8988T (cell line): ENCODE measurements around the gene HNRNPLL.

Experiments
- DNase-seq: peaks from one replicate; pipeline ENCODE4 v3.0.0; 2011

HNRNPLL gene

DNA sequence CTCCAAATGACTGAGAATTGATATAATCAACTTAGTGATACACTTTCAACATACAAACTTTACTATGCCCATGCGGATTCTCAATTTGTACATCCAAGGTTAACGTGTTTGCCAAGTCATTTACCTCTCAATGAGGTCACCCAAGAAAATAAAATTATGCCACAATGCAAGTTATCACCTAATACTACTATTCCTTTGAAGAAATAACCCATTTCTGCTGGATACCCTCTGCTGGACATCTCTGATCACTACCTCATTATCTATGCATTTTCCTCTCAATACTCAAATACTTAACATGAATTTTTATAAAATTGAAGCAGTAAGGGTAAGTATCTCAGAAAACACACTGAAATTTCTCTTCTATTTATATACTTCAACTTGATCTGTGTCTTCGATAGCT is 12.7 kb downstream of the HNRNPLL start:
- no peak for DNase-seq

DNA sequence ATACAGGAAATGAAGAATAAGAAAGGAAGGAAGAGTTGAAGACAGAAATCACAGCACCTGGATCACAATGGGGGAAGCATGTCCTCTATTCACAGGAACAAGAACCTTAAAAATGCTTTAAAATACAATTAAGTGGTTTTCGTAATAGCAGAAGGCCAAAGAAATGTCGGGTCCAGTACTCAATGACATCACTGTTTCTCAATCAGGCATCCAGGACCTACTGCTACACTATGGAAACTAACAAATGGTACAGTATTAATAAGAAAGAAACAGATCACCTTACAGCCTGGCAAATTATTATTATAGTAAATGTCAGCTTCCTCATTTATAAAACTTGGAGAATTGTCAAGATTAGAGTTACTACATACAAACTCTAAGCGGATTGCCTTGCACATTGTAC is 15.8 kb downstream of the HNRNPLL start:
- DNase-seq: no peak

DNA sequence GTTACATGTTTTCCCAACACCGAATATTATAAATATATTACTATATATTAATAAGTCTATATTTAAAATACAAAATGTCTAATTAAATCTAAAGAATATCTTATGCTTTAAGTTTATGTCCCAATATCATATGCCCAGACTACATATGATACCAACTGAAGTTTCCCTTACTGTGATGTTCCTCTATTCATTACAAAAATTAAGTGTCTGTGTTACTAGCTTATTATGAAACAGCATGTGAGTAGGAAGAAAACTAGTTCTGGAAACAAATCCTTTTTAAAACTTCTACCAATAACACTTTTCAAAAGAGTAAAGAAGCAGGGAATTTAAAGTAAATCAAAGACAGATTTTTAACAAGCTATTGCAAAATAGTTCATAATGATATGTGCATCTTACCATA is 17.8 kb downstream of the HNRNPLL start:
- no peak for DNase-seq

DNA sequence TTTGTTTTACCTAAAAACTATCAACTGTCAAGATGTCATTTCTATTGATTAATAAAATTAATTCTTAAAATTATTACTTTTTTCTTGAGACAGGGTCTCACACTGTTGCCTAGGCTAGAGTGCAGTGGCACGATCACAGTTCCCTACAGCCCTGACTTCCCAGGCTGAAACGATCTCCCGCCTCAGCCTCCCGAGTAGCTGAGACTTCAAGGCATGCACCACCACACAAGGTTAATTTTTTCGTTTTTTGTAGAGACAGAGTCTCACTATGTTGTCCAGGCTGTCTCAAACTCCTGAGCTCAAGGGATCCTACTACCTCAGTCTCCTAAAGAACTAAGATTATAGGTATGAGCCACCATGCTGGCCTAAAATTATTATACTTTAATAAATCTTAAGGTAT is 18.7 kb downstream of the HNRNPLL start:
- DNase-seq: no peak

DNA sequence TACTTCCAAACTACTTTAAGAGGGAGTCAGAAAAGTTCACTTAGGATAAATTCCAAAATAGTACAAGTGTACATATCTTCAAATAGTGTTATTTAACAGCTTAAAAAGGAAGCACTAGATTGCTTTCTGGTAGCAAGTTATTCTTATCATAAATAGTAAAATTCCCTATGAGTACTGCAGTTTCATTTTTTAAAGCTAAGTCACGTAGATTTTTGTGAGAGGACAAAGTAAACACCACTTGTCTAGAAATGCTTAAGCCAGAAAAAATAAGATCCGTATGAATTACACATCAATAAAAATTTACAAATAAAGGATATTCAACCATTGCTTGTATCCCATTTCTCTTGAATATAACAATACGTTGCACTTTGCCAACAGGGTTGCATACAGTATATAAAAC is 19.2 kb downstream of the HNRNPLL start:
- no peak for DNase-seq

DNA sequence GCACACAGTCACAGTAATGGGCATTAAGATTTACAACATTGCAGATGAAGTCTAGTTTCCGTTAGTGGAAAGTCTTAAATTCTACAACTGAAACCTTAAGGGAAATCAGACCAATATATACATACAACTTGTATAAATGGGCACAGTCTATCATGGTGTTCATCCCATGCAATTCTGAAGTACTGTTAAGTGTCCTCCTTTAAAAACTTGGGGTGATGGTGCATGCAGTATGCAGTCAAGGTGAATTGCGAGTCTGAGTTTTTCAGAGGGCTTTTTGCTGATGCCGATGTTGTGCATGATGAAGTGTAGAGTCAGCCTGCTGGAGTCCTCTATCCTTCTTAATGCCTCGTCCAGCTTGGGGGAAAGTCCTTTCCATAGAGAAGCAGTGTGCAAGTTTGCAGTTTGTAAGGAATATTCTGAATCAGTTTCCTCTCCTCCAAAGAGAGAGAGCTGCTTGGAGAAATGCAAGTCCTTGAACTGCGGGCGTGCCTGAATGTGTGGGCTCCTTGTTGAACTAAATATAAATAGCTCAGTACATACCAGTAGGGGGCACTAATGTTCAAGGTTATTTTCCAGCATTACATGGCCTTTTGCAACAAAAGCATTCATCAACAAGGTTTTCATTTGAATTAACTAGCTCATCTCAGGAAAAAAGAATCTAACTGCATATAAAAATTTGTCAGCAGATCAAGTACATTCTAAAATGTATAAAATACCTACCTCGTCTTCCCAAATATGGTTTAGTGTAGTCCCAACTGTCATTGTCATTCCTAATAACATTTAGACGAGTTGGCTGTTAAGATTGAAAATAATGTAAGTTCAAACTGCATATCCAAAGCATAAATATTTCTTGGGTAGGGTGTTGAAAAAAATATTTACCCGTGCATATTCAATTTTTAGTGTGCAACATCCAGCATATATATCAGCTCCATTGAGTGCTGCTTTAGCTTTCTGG is 21.3 kb downstream of the HNRNPLL start:
- no peak for DNase-seq

DNA sequence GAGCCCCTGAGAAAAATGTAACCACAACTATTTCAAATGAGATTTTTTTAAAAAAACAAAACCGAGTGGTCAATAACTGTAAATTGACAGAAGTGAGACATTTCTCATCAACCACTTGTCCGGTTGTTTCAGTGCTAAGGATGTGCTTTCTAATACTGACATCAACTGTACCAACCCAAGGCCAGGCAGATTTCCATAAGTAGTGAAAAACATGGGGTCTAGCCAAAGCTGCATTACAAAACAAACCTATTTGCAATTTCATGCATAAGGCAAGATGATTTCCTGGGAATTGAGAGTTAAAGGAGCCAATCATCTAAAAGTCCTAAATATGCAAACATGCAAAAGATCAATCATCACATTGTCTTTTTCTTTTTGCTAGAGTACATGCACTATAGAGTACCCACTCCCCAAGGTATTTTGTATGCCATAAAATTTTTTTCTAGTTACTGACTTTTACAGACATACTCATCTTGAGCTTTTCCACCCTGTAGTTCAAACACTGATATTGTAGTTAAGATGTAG is 22.6 kb downstream of the HNRNPLL start:
- DNase-seq: no peak

DNA sequence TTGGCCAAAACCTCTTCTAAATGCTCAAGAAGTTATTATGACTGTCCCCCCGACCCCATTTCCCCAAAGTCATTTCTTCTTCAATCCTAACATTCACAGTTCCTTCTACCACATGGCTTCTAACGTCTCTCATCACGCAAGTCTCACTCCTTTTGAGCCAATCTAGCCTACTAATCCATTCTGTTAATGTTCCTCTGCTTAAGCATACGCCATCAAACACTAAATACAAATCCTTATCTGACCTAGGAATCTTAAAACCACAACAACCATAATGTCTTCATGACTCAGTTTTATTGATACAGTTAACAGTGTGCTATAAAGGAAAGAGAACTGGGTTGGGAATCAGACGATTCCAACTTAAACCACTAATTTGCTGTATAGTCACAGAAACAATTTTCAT is 23.9 kb downstream of the HNRNPLL start:
- DNase-seq: no peak

DNA sequence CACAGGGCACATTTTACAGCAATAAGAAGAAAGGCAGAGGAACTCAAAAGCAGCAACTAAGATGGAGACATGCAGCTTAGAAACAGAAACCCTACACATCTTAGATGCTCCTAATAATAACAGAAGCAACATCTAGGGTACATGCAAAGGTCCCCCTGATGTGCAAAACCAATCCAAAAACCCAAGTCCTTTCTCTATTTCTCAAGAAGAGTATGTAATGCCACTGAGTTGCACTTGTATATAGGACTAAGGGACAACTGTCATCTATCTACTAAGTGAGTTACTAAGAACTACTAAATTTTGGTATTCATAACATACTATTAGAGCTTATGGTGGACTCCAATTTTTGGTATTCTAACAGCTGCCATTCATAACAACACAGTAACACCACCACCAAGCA is 28.4 kb downstream of the HNRNPLL start:
- DNase-seq: no peak

DNA sequence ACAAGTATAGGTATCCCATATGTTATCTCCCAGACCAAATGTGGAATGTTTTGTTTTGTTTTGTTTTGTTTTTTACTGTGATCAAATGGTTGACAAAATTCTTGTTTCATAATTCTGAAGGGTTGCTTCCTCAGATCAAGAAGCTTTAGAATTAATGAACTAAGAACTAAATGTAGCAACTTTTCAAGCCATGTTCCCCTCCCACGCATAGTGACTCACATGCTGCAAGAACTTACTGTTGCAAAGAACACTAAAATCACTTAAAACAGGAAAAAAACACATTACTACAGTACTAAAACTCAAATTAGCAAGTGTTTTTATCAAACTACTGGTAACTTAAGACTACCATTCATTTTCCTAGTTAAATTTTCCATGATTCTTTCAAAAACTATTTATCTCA is 30.6 kb downstream of the HNRNPLL start:
- no peak for DNase-seq

DNA sequence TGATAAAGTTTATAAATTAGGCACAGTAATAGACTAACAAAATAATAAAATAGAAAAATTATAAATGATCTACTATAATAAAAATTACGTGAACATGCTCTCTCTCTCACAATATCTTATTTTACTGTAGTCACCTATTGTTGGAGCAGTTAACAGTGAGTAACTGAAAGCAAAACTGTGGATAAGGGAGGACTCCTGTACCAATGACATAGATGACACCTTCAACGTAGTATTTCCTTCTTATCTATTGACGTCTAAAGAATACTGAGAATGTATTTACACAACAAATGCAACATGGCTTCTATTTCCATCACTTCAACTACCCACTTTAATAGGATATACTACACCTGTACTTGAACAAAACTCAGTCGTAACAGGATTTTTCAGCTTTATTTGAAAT is 31.5 kb downstream of the HNRNPLL start:
- DNase-seq: no peak

DNA sequence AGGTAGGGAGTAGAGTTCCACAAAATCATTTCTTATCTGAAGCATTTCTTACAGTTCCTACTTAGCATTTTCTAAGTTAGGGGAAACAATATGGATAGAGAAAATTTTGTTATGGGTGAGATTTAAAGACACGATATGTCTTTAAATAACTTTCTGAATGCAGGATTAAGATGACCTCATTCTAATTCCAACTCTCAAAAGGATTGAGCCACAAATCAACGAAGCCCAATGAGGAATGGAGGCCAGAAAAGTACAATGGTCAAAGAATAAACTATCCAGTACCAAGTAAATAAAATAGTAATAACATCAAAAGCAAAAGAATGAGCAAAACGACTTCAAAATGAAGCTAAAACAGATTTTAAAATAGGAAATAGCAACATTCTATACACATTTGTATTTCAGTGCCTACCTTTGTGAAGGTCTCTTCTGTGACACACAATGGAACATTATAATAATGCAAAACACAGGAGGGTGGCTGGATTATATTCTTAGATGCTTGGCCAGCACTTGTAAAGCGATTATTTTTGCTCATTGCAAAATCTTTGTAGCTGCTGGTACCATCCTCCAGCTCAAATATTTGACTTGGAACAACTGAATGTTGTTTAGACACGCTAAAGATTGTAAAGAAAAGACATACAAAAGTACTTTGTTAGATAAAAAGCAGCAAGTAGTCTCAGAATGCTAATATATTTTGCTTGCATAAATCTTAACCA is 33.8 kb downstream of the HNRNPLL start:
- DNase-seq: no peak

DNA sequence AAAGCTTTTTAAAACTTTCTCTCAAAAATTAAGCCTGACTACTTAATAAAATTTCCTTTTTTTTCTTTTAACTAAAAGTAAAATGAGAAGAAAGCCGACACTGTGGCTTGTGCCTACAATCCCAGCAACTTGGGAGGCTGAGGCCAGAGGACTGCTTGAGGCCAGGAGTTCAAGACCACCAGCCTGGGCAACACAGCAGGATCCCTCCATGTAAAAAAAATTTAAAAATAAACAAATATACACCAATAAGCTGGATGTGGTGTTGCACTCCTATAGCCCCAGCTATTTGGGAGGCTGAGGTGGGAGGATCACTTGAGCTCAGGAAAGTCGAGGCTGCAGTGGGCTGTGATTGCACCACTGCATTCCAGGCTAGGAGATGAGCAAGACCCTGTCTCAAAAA is 37.4 kb downstream of the HNRNPLL start:
- no peak for DNase-seq

DNA sequence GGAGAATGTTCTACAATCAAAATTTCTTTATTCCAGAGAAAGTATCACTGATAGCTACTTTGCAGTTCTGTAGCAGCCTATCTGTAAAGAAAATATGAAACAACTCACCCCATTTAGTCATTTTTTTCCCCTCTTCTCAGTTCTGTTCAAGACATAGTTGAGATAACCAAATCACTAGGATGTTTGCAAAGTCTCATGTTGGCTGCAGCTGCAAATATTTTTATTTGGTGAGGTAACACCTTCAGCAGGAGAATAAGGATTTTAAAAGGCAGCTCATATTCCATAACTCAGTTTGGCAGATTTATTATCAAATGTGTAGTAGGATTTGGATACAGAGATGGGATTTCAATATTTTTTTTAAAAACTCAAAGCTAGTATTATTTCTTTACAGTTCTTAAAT is 41.0 kb downstream of the HNRNPLL start:
- DNase-seq: no peak

DNA sequence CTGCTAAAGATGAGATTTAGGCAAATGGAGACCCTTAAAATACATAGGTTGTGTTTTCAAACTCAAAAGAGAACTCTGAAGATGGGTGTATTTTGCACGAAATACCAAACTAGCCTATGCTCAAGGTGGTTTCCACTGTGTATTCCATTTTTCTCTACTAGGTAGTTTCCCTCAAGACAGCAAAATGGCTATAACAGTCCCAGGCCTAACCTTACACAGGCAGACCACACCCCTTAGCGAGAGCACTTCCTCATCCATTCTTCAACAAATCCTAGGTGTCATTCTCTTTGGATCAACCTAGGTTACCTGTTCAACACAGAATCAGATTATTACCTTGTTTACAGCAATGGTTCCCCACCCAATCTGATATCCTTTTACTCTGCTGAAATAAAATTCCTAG is 42.6 kb downstream of the HNRNPLL start:
- DNase-seq: no peak

DNA sequence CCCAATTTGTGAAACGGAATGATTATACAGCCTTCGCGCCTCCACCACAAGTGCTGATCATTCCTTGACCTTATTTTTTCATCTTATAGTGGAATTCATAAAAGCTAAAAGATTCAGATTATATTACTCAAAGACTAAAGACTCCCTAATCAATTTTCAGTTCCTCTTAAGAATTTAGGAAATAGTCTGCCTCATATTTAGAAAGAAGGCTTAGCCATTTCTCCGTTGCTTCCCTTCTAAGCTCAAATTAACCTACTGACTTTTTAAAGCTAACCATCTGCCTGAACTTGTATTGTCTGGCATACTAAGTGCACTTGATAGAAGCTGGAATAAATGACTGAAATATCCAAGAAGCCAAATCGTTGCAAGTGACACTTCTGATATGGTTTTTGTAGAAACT is 44.7 kb downstream of the HNRNPLL start:
- DNase-seq: no peak

DNA sequence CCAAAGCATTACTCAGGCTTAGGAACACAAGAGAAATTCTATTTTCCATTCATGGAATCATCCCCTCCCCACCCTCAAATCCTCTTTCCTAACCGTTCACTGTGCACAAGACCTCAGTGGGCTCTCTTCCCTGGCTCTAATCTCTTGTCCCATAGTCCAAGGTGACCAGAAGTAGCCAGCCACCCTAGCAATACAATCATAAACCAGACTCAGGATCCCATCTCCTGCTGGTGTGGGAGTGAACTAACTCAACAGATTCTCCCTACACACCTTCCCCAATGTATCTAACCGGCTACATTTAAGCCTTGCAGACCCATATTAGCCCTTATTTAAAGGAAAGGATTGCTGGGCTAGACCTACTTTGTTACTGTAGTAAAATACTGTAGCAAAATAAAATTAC is 45.5 kb downstream of the HNRNPLL start:
- DNase-seq: no peak

DNA sequence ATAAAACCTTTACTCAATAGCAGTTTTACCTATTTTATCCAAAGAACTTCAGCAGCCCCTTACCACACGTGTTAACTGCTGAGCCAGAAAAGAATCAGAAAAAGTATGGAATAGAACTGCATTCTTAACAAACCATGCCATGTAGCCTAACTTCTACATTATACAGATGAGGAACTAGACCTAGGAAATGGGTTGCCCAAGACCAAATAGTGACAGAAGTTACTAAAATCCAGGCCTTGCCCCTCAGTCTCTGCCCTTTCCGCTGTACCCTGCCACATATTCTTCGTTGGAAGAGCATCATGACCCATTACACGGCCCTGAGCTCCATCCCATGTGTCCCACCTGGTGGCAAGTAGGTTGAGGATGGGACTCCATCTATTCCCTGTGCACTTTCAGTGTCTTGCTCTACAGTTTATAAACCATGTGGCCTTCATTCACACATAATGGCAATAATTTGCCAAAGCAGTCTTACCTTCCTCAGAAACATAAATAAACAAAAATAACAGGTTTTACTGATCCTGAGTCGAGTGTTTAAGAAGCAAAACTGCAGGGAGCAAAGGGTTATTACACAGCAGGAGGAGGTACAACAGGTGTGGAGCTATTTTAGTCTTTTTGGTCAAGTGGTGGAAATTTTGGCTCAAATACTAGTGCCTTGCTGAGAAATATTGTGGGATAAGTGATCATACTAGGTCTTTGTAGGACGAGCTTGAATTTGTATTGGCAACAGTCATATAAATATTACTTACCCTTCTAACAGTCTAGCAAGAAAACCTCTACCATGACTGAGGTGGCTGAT is 46.5 kb downstream of the HNRNPLL start:
- DNase-seq: no peak

DNA sequence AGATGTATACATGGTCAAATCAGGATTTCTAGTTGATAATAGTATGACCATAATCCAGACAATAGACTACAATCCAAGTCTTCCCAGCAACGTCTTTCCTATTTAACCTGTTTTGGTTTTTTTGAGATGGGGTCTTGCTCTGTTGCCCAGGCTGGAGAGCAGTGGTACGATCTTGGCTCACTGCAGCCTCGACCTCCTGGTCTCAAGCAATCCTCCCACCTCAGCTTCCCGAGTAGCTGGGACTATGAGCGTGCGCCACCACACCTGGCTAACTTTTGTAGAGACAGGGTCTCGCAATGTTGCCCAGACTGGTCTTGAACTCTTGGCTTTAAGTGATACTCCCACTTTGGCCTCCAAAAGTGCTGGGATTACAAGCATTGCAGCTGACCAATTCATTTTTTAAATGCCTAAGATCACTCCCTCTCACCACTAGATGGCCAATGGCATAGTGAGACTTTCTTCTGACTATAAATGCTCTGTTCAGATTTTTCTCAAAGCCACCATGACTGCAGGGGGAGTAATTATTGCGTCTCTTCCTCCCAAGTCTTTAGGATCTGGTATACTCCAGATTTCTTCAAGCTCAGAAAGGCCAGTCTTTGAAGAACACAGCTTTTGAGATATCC is 47.6 kb downstream of the HNRNPLL start:
- DNase-seq: no peak

DNA sequence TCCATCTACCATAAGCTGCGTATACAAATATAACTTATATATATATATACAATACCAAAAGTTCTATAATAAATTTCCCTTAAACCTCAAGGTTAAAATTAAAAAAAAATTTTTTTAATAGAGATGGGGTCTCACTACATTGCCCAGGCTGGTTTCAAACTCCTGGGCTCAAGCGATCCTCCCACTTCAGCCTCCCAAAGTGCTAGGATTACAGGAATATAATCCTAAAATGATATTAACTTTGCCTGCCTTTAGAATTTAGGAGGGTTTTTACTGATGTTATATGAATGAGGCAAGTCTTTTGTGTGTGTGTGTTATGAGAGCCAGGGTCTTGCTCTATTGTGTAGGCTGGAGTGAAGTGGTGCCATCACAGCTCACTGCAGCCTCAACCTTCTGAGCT is 49.2 kb downstream of the HNRNPLL start:
- DNase-seq: no peak

DNA sequence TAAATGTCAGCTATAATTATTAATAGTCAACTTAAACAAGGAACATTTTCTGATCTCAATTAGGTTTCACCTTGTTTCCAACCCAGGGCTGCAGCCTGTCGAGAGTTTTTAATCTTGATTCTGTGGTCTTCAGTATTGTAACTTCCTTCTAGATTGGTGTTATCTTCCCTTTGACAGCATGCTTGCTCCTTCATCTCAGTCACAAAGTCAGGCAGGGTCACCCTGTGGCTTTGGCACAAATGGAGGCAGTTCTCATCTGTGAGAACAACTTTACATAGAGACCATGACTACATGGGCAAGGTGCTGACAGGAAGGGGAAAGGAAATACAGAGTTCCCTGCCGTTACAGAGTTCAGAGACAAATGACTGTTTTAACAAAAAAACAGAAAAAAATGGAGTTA is 50.5 kb downstream of the HNRNPLL start:
- DNase-seq: no peak

DNA sequence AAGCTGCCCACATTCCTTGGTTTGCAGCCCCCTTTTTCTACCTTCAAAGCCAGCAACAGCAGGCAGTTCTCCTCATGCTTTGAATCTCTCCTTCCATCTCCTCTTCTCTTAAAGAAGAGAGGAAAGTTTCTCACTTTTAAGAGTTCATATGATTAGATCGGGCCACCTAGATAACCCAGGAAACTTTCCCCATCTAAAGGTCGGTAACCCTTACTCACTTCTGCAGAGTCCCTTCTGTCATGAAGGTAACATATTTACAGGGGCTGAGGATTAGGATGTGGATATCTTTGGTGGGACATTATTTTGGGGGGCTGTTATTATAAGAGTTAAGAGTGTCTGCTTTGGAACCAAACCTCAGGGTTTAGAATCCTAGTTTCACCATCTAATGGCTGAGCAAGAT is 51.0 kb downstream of the HNRNPLL start:
- DNase-seq: no peak

DNA sequence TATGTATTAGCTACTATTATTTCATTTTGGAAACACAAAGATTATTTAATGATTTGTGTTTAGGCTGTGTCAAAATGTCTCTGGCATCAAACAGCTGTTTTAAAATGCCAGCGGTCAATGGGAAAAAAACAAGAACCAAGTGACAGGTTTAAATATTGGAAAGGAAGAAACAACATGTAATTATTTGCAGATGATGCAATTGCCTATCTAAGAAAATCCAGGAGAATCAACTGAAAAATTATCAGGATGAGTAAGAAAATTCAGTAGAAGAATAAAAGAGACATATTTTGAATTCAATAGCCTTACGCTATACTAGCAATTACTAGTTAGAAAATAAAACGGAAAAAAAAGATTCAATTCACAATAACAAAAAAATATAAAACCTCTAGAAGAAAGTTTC is 51.6 kb downstream of the HNRNPLL start:
- DNase-seq: no peak
